GM19463 (cell line): Measurements from ENCODE around the gene RBPJ.
A peak's percentile ranks its signal among the peaks of the same experiment; 100 is the strongest.

Experiments used
- ATAC-seq: cut with Tn5 transposase; IDR thresholded peaks from one replicate; pipeline ENCODE4 v1.9.1; 2021; ENCODE audit warnings: mild to moderate bottlenecking, moderate library complexity; ENCODE audit not compliant: unreplicated experiment

RBPJ gene

GRCh38 chr4:26369132-26369531, 48.3 kb downstream of the RBPJ start:
- ATAC-seq: no peak

GRCh38 chr4:26369581-26369980, 48.8 kb downstream of the RBPJ start:
- ATAC-seq: no peak

- ATAC-seq: no peak
These were observed 51.3 kb downstream of the RBPJ start for GRCh38 chr4:26372076-26372475.

- ATAC-seq: peak; percentile 88
These were observed 51.8 kb downstream of the RBPJ start for GRCh38 chr4:26372525-26373172.

- no peak for ATAC-seq
These were observed 54.7 kb downstream of the RBPJ start for GRCh38 chr4:26375551-26375950.

GRCh38 chr4:26377328-26378311, 56.8 kb downstream of the RBPJ start:
- no peak for ATAC-seq

- no peak for ATAC-seq
These were observed 59.0 kb downstream of the RBPJ start for GRCh38 chr4:26379837-26380236.

- no peak for ATAC-seq
These were observed 59.9 kb downstream of the RBPJ start for GRCh38 chr4:26380740-26381139.

GRCh38 chr4:26384380-26385057, 63.7 kb downstream of the RBPJ start:
- ATAC-seq: no peak

- ATAC-seq: no peak
These were observed 64.9 kb downstream of the RBPJ start for GRCh38 chr4:26385690-26386089.

GRCh38 chr4:26386386-26386785, 65.6 kb downstream of the RBPJ start:
- no peak for ATAC-seq

- ATAC-seq: no peak
These were observed 67.9 kb downstream of the RBPJ start for GRCh38 chr4:26388671-26389070.

GRCh38 chr4:26397086-26397485, 76.3 kb downstream of the RBPJ start:
- ATAC-seq: no peak

- ATAC-seq: no peak
These were observed 79.3 kb downstream of the RBPJ start for GRCh38 chr4:26400132-26400531.

GRCh38 chr4:26402017-26402416, 81.2 kb downstream of the RBPJ start:
- ATAC-seq: peak; percentile 4

GRCh38 chr4:26402458-26402857, 81.6 kb downstream of the RBPJ start:
- peak; percentile 73 for ATAC-seq

GRCh38 chr4:26404743-26405206, 84.0 kb downstream of the RBPJ start:
- no peak for ATAC-seq

GRCh38 chr4:26406346-26406975, 85.6 kb downstream of the RBPJ start:
- ATAC-seq: no peak

- ATAC-seq: no peak
These were observed 86.7 kb downstream of the RBPJ start for GRCh38 chr4:26407476-26407875.

GRCh38 chr4:26410385-26411293, 89.8 kb downstream of the RBPJ start:
- no peak for ATAC-seq
